Left renal cortex interstitium (tissue), 4 donors: ENCODE measurements around the gene GGT5. TPM values are rescaled to one million over a fixed set of nuclear protein-coding genes. Genes with fewer than 3 reads are reported as not detected.
A peak's percentile ranks its signal among the peaks of the same experiment; 100 is the strongest.
"Not testable (repeated sequence)": the region's sequence is repeated elsewhere in the genome, so short reads cannot be mapped to it uniquely, and the experiment has no call there.

ENCODE experiments used
- DNase-seq, 4 donors: peaks; one replicate each; pipeline ENCODE4 v3.0.0-alpha.2; 2013; ENCODE audit warnings: low read depth in 4 of 4, low spot score in 2 of 4, missing footprints in 1 of 4
- polyA plus RNA-seq, 4 donors: library from polyadenylated mRNA; unstranded; fragments of 120-200 nt; gene quantifications; one replicate each; pipeline ENCODE4 v1.2.1, GENCODE V29; 2013; ENCODE audit not compliant: insufficient read length in 4 of 4

Gene GGT5, protein sequence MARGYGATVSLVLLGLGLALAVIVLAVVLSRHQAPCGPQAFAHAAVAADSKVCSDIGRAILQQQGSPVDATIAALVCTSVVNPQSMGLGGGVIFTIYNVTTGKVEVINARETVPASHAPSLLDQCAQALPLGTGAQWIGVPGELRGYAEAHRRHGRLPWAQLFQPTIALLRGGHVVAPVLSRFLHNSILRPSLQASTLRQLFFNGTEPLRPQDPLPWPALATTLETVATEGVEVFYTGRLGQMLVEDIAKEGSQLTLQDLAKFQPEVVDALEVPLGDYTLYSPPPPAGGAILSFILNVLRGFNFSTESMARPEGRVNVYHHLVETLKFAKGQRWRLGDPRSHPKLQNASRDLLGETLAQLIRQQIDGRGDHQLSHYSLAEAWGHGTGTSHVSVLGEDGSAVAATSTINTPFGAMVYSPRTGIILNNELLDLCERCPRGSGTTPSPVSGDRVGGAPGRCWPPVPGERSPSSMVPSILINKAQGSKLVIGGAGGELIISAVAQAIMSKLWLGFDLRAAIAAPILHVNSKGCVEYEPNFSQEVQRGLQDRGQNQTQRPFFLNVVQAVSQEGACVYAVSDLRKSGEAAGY
- 10 to 100 TPM; 15.6 to 18.6 (median 16.6) TPM for polyA plus RNA-seq

DNA sequence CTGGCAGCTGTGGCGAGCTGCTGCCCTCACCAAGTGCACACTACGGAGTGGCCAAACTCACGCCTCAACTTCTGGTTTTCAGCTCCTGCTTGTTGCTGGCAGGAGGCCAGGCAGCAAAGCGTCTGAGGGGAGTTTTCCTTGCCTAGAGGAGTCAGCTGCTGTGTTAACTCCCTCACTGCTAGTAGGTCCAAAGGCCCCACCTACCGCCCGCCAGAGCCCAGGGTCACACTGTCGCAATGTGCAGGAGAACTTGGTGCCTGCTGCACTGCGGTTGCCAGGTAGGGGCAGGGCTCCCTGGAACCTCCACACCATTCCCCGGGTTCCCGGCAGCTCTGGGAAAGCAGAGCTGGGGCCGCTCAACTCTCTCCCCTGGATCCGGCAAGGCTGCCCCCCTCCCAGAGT lies at the start of gene GGT5:
GGT5 (minus strand) TSS at position 53 of the 402 bp plus-strand sequence. CDS start 357 bp downstream, outside the sequence.
- DNase-seq = not testable (repeated sequence)

DNA sequence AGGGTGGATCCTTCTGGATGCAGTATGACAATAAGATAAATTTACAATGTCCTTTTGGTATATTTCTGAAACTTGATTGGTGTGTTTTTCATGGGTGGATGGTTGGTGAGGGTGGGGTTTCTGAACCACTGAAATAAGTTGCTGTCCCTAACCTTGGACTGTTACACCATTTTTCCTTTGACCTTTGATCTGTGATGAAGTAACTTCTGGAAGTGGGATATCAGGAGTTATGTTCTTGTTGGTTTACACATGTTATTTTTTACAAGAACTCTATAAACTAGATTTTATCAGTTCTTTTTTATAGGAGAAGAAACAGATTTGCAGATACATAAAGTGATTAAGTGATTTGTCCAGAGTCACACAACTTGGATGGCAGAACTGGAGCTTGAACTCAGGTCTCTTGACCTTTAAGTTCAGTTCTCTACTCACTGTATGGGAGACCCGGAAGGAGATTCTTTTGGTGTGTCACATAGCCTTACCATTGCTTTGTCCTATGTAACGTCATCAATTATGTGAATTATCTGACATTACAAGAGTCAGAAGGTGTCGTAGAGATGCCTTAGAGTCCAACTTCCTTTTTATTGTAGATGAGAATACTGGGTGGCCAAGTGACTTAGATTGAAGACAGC lies 47.4 kb upstream of the GGT5 start:
- DNase-seq = not testable (repeated sequence)

DNA sequence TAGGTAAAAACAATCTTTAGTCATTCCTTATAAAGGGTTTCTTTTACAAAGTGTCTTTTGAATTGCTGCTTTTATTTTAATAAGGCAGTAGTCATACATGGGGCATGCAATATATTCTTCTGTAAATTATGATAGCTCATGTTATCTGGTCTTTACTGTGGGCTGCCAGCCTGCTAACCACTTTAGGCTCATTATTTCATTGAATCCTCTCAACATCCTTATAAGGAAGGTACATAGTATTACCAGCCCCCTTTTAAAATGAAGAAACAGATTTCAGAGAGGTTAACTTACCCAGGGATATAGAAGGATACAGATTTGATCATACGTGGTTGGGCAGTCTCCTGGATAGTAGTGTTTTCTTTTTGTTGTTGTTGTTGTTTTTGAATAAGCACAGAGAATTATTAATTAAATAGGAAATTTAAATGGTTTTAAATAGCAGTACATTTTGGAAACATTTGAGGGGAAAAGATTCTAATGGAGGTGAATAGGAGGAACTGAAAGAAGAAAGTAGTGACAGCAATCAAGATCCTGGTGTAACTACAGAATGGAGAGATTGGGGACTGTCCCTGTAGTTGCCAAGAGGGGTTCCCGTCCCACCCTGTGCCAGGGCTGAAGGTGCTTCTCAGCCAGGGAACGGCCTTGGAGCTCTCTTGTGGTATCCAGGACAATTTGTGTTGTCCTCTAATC lies 46.8 kb upstream of the GGT5 start:
- DNase-seq = no peak

DNA sequence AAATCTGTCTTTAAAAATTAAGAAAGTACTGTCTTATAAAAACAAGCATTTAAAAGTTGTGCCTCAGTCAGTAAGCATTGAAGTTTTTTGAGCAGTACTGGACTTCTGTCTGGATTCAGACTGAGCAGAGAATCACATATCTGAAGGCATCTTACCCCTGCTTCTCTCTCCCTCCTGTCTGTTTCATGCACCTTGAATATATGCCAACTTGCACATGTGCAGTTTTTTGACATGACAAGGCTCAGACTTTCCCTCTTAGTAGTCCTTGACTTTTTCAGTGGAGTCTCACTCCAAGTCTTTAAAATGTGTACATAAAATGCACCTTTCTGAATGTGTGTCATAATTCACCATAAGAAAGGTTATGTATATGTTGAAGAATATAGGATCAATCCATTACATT lies 45.6 kb upstream of the GGT5 start:
- DNase-seq = no peak

DNA sequence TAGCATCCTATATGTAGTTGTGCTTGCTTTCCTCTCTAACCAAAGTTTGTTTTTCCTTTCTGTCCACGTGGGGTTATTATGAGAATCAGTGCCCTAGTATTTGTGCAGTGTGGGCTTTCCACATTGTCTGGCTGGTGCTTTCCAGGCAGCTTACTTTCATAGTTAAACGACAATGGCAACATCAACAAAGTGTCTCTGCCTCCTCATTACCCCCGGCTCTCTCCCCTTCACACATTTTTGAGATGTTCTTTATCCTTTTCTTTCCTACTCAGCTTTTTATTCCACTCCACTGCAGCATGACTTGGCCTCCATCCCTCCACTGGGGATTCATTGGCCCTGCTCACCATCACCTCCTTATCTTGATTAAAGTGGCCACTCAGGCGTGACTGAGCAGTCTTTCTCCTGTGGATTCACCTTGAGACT lies 44.9 kb upstream of the GGT5 start:
- no peak for DNase-seq

DNA sequence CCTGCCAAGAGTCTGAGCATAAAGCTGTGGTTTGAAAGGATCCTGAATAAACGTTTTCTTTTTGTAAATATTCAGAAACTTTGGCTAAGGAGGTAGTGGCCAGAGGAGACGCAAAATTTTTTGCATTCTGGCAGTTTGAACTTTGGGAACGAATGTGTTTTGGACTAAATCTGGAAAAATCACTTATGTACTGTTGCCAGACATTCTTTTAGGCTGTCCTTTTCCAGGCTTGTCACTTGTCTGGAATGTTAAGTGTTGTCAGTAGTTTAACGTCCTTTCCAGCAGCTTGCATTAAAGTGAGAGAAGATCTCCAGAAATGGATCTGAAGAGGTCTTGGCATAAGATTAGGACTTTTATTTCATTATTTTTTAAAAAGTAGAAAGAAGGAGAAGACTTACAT lies 44.2 kb upstream of the GGT5 start:
- no peak for DNase-seq

DNA sequence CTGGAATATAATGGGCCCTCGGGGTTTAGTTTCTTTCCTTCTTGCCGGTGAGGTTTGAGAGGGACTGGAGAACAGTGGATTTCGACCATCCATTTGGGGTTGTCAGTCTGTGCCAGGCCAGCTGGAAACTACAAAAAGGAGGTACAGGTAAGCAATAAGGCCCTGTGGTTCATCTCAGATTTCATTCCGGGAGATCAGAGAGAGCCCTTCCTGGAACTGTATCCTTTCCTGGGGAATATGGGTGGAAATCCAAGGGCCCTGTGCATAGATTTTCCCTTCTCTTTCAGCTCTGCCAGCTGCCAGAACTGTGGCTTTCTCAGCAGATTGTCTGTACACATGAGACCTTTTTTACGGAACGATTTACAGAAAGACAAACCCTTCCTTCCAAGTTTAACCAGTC lies 42.9 kb upstream of the GGT5 start:
- DNase-seq = not testable (repeated sequence)

DNA sequence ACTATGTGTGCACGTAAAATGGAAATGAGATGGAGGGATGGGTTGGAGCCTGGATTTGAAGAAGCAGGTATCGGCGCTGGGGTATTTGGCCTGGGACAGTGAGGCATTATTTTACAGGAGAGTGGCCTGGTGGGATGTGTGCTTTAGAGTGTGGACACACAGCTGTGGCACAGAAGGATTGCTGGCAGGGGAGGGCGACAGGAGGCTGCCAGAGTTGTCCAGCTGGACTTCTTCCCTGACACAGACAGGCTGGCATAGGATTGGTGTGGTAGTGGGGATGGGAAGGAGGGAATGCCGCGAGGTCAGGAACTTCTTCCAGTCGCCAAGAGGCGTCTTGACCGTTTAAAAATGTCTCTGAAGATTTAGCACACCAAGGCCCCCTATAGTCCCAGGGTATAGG lies 42.3 kb upstream of the GGT5 start:
- not testable (repeated sequence) for DNase-seq

DNA sequence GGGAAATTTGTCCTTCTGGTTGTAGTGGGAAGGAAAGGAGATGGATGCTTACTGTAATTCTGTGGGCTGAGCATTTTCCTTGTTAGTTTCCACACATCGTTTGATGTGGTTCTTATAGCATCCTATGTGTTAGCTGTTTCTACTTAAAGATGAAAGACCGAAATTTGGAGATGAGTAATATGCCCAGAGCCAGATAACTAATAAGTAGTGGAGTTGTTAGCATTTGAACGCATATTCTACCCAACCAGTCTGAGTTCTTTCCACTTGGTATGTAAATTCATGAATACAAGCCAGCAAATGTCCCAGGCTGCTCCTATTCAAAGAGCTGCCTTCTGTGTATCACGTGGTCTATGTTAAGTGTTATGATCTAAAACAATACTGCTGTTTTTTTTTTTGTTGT lies 40.4 kb upstream of the GGT5 start:
- DNase-seq = no peak

DNA sequence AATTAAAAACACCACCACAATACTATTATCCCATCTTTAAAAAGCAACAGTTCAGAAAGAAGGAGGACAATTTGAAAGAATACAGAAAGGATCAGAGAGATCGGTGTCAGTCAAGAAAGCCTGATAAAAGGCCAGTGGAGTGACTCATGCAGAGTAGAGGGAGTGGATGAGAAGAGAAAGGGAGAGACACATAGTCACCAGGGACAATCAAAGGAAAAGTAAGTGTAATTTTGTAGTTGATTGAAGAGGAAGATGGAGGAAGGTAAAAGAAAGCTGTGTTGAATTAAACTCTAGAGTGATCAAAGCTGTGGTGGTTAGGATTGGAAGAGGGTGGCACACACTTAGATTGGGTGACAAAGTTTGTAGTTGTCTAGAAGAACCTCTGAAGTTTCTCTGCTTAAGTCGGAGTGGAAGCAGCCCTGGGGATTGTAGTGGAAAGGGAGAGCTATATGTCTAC lies 39.9 kb upstream of the GGT5 start:
- no peak for DNase-seq

DNA sequence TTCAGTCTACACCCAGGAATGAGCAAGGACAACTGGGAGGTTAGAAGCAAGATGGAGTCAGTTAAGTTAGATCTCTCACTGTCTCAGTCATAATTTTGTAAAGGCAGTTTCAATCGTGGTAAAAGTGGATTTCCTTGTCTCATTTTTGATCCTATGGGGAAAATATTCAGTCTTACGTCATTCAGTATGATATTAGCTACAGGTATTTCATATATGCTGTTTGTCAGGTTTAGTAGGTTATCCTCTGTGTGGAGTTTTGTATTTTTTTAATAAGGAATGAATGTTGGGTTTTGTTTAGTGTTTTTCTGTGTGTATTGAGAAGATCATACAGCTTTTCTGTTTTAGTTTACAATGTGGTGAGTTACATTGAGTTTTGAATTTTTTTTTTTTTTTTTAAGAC lies 37.5 kb upstream of the GGT5 start:
- DNase-seq = no peak

DNA sequence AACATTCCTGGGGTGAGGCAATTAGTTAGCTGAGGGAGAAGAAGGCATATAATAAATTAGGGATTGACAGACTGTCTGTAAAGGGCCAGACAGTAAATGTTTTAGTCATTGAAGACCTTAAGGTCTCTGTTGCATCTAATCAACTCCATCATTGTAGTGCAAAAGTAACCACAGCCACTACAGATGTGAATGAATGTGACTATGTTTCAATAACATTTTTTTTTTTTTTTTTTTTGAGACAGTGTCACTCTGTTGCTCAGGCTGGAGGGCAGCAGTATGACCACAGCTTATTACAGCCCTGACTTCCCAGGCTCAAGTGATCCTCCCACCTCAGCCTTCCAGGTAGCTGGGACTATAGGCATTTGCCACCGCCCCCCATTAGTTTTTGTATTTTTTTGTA lies 35.5 kb upstream of the GGT5 start:
- DNase-seq = not testable (repeated sequence)

DNA sequence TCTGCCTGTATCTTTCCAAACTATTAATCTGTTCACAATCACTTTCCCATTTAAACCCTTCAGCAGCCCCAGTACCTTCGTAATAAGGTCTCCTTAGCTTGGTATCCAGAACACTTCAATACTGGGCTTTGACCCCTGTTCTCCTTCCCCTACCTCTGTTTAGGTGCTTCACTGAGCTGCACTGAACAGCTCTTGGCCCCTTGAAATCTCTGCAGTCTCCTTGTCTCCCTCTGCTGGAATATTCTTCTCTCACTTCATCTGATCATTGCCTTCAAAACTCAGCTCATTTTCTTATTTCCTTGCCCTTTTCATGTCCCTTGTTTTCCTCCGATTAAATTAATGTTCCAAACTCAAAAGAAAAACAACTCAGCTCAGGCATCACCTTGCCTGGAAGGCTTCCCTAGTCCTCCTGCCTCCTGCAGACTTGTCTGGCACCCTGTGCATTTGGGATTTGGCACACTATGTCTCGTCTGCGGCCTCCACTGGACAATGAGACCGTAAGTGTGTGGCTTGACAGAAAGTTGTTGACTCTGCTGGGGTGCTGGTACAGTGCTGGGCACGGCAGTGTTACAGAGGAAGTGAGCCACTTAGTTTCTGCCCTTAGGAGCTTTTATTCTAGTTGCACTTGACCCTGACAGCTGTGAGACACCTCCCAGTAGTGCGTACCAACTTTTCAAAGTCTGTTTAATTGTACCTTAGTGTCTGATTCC lies 30.0 kb upstream of the GGT5 start:
- DNase-seq = not testable (repeated sequence)

DNA sequence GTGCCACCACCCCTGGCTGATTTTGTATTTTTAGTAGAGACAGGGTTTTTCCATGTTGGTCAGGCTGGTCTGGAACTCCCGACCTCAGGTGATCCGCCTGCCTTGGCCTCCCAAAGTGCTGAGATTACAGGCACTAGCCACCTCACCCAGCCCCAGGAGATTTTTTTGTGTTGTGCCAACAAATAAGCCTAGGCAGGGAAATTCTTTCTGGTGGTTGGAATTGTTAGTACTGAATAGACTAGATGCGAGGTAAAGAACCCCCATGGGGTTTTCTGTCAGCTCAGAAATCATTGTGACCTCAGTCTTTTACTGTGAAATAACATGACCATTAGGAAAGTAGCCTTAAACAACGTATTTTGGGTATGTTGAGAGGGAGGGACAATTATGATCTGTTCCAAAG lies 29.0 kb upstream of the GGT5 start:
- DNase-seq = not testable (repeated sequence)

DNA sequence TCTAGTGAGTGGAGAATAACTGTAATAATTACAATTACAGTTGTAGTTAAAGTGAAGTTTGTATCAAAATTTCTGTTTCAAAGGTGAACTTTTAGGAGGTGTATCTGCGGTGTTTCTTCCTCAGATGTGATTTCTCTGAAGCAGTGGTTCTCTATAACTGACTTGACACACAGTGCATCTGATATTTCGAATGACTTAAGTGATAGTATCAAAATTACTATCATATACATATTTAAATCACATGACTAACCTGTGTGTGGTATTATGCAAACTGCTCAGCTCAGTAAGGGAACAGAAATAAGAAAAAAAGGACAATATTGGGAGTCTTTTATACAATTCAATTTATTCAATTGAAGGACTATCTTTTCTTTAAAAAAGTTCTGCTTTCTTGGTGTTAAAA lies 28.1 kb upstream of the GGT5 start:
- DNase-seq = not testable (repeated sequence)

DNA sequence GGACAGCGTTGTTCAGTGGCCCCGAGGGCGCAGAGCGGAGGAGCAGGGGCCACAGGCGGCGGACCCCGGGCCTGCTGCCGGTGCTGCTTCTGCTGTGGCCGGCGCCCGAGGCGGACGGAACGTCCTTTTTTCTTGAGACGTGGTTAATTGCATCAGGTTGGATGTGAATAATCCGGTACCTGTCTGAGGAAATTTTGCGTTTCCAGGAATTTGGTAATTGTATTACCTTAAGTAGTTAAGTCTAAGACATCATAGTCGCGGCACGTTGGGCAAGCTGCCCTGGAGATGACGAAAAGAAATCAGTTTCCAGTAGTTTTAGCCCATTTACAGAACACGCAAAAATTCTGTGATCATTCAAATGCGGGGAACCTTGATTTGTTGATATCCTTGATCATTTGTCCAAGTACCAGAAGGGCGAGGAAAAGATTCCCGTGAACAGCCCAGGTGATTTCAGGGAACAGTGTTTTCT lies 26.5 kb upstream of the GGT5 start:
- DNase-seq = no peak

DNA sequence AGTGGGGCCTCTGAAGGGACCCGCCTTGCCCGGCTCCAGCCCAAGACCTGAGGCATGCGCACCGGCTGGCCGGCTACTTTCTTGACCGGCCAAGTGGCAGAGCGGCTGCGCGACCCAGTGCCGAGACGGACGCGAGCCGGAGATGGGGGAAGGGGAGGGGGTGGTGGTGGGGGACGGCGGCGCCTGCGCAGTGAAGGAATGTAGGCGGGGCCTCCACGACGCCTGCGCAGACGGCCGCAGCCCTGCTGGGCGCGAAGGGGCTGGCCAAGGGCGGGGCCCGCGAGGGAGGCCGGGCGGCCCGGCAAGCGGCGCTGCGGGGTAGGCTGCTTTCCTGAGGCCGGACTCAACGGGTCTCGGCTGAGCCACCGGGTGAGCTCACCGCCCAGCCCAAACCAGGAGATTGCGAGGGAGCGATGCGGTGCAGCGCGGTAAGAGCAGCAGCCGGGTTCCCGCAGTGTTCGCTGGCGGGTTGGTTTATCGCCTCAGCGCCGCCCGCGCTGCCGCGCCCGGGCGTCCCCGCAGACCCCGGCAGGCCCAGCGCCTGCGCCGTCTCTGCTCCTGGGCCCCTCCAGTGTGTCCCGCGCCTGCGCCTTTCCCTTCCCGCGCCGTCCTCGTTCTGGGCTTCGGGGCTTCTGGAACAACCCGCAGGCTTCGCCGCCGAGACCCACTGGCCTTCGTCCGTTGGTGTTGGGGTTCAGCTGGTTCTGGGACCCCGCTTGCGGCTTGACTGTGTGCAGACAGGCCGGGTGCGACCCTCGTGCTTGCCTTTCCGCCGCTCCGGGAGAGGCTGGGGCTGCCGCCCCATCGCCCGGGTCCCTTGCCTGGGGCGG lies 25.9 kb upstream of the GGT5 start, which contains the start of gene SPECC1L:
SPECC1L (plus strand) TSS at position 276 of the 830 bp plus-strand sequence. CDS start 31,401 bp downstream, outside the sequence.
- DNase-seq = peak; percentile 85 to 91 (median 87)

DNA sequence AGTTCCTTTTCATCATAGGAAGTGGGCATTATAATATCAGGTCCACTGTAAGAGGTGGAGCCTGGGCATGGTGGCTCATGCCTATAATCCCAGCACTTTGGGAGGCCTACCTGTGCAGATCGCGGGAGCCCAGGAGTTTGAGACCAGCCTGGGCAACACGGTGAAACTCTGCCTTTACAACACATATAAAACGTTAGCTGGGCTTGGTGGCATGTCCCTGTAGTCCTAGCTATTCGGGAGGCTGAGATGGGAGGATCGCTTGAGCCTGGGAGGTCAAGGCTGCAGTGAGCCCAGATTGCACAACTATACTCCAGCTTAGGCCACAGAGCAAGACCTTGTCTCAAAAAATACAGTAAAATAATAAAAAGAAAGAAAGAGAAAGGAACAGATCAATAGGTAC lies 21.6 kb upstream of the GGT5 start:
- DNase-seq = not testable (repeated sequence)

DNA sequence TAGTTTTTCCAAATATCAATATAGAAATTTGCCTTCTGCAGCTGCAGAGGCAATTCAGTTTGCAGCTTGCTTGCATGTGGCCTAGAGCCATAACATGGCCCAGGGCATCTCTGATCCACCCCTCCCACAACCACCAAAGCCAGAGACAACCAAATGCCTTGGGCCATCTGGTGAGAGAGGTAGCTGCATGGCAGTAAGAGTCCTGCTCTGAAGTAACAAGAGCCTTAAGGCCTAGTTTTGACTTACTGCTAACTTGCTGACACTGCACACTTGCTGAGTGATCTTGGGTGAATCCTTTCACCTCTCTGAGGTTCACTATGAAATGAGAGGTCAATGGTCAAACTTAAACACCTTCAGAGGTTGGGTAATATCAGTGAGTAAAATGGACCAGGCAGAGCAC lies 20.9 kb upstream of the GGT5 start:
- DNase-seq = no peak
